Breast epithelium (tissue), 3 donors: ENCODE results near the gene ZNF780B.

Experiments used
- CTCF ChIP-seq, 3 donors: fragments of 450-650 bp; IDR thresholded peaks; one replicate each; pipeline ENCODE4 v1.5.1; 2016 to 2017; ENCODE audit warnings: antibody characterized with exemption in 3 of 3, mild to moderate bottlenecking in 3 of 3, moderate library complexity in 3 of 3
- POLR2A ChIP-seq: fragments of 450-650 bp; IDR thresholded peaks from one replicate; pipeline ENCODE4 v1.6.1; 2016; ENCODE audit warnings: antibody characterized with exemption, mild to moderate bottlenecking, moderate library complexity

DNA sequence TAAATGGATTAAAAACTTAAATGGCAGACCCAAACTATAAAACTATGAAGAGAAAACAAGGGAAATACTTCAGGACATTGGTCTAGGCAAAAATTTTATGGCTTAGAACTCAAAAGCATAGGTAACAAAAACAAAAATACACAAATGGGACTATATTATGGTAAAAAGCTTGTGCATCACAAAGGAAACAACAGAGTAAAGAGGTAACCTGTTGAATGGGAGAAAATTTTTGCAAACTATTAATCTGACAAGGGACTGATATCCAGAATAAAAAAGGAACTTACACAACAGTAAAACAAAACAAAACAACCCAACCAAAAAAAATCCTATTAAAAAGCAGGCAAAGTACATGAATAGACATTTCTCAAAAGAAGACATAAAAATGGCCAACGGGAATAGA lies 68.4 kb downstream of the ZNF780B start:
- no peak for TF ChIP-seq CTCF (IDR thresholded peaks at IDR 0.05)
- no peak for TF ChIP-seq POLR2A
